Gastrocnemius medialis (tissue), 4 donors: ENCODE measurements around the gene PTMA. TPM values are rescaled to one million over a fixed set of nuclear protein-coding genes. Genes with fewer than 3 reads are reported as not detected.

ENCODE experiments used
- ATAC-seq, 2 donors: fragments of 150-250 bp; one replicate each; pipeline ENCODE4 v1.9.1; 2016
- DNase-seq, 2 donors: peaks; one replicate each; pipeline ENCODE4 v3.0.0-alpha.2; 2019
- H3K27ac ChIP-seq, 4 donors: fragments of 200-600 bp; sonication (generic); 1 replicate in 1 of 4; 2 replicates in 3 of 4; pipeline ENCODE4 v1.5.1; 2016 to 2018; ENCODE audit warnings: mild to moderate bottlenecking in 2 of 4, moderate library complexity in 1 of 4
- H3K27me3 ChIP-seq, 3 donors: fragments of 200-600 bp; sonication (generic) in 2 of 3; 1 replicate in 1 of 3; 2 replicates in 2 of 3; pipeline versions ENCODE4 v1.5.1 to v1.6.0; 2016 to 2019; ENCODE audit warnings: mild to moderate bottlenecking in 1 of 3, moderate library complexity in 1 of 3
- H3K36me3 ChIP-seq, 2 donors: fragments of 200-600 bp; sonication (generic) in 1 of 2; one replicate each; pipeline ENCODE4 v1.5.1; 2017 to 2018
- H3K4me1 ChIP-seq, 2 donors: fragments of 200-600 bp; sonication (generic) in 1 of 2; one replicate each; pipeline ENCODE4 v1.5.1; 2016 to 2017; ENCODE audit warnings: mild to moderate bottlenecking in 2 of 2
- H3K4me3 ChIP-seq, 4 donors: fragments of 200-600 bp; sonication (generic) in 3 of 4; 1 replicate in 1 of 4; 2 replicates in 3 of 4; pipeline ENCODE4 v1.5.1; 2016 to 2019; ENCODE audit warnings: mild to moderate bottlenecking in 2 of 4
- H3K9me3 ChIP-seq, 3 donors: fragments of 200-600 bp; sonication (generic) in 2 of 3; 1 replicate in 1 of 3; 2 replicates in 2 of 3; pipeline ENCODE4 v1.5.1; 2016 to 2019
- CTCF ChIP-seq, 5 experiments: fragments of 450-650 bp in 3 of 5; fragments of 200-600 bp in 2 of 5; sonication (generic) in 2 of 5; IDR thresholded peaks in 4 of 5; conservative IDR thresholded peaks in 1 of 5; 1 replicate in 4 of 5; 2 replicates in 1 of 5; pipeline ENCODE4 v1.5.1; 2016 to 2019; ENCODE audit warnings: antibody characterized with exemption in 5 of 5, mild to moderate bottlenecking in 3 of 5, moderate library complexity in 3 of 5
- POLR2A ChIP-seq, 2 donors: fragments of 450-650 bp; IDR thresholded peaks; one replicate each; pipeline ENCODE4 v1.6.1; 2017; ENCODE audit warnings: antibody characterized with exemption in 2 of 2, mild to moderate bottlenecking in 2 of 2, moderate library complexity in 2 of 2
- in situ Hi-C, 4 donors: fragments of 200-750 bp; cut with MboI; loops; one replicate each; pipeline versions ENCODE4 v1.15.0 to v1.8.0; 2017; ENCODE audit warnings: low sequenced_read_pairs in 4 of 4
- intact Hi-C: fragments of 100-400 bp; cut with DNase I; formaldehyde crosslinking; loops from one replicate; pipeline ENCODE4 v1.15.1; 2023; ENCODE audit warnings: low total_unique reads
- total RNA-seq, 4 donors: library from RNA; depleted of rRNA; stranded (reverse); fragments of >200 nt; gene quantifications; one replicate each; pipeline versions ENCODE4 v1.1.0 to v1.2.3, GENCODE V29; 2016

PTMA gene
- total RNA-seq, 4 donors from 2014 or later: 121 to 177 (median 174) TPM

GRCh38 chr2:231683292-231684235 lies 24.8 kb upstream of the PTMA start:
- Histone ChIP-seq H3K36me3 (no peaks in the 10 kb centered on the region), H3K9me3 (no peaks in the 10 kb centered on the region), H3K4me1 (peaks cover 12 to 18% of the 10 kb centered on the region in 2 donors), H3K4me3 (no peak overlapping the region), H3K27me3 (no peaks in the 10 kb centered on the region), H3K27ac (no peak overlapping the region)
- ATAC-seq (no peak), DNase-seq (no peak)
- intact Hi-C loops (no loop called here), in situ Hi-C loops (no loop called here)
- TF ChIP-seq POLR2A (IDR thresholded peaks at IDR 0.05) (no peak), CTCF (IDR thresholded peaks at IDR 0.05 in 4 of 5, conservative IDR thresholded peaks at IDR 0.05 in 1 of 5) (no peak)

- TF ChIP-seq CTCF (IDR thresholded peaks at IDR 0.05 in 4 of 5, conservative IDR thresholded peaks at IDR 0.05 in 1 of 5): no peak
- no peak for TF ChIP-seq POLR2A (IDR thresholded peaks at IDR 0.05)
- peaks cover 14 to 20% of the 10 kb centered on the region in 2 donors for H3K4me1 ChIP-seq
- ATAC-seq: no peak
- H3K36me3 ChIP-seq: no peaks in the 10 kb centered on the region
- H3K27ac ChIP-seq: no peak overlapping the region
- H3K9me3 ChIP-seq: no peaks in the 10 kb centered on the region
- intact Hi-C loops: no loop called here
- no peaks in the 10 kb centered on the region for H3K27me3 ChIP-seq
- H3K4me3 ChIP-seq: no peak overlapping the region
- DNase-seq: no peak
- in situ Hi-C loops: no loop called here
These were observed 23.8 kb upstream of the PTMA start for GRCh38 chr2:231684314-231685223.

GRCh38 chr2:231685349-231686191 lies 22.8 kb upstream of the PTMA start:
- no peaks in the 10 kb centered on the region for H3K9me3 ChIP-seq
- no peaks in the 10 kb centered on the region for H3K27me3 ChIP-seq
- in situ Hi-C loops (no loop called here), intact Hi-C loops (no loop called here)
- H3K4me3 ChIP-seq: no peak overlapping the region
- DNase-seq: no peak
- H3K27ac ChIP-seq: no peak overlapping the region
- TF ChIP-seq CTCF (IDR thresholded peaks at IDR 0.05 in 4 of 5, conservative IDR thresholded peaks at IDR 0.05 in 1 of 5): no peak
- no peak for TF ChIP-seq POLR2A (IDR thresholded peaks at IDR 0.05)
- H3K36me3 ChIP-seq: no peaks in the 10 kb centered on the region
- ATAC-seq: no peak
- H3K4me1 ChIP-seq: peaks cover 14 to 16% of the 10 kb centered on the region in 2 donors
